ENCODE measurements around the gene CUEDC1. TPM values are rescaled to one million over a fixed set of nuclear protein-coding genes. Genes with fewer than 3 reads are reported as not detected.

The CUEDC1 gene
- total and polyA plus RNA-seq, 2 of the 13 experiments (the other 11 are each of a cell fraction or from before 2014, with no cell fraction given) = 7.4 to 12.9 TPM

DNA sequence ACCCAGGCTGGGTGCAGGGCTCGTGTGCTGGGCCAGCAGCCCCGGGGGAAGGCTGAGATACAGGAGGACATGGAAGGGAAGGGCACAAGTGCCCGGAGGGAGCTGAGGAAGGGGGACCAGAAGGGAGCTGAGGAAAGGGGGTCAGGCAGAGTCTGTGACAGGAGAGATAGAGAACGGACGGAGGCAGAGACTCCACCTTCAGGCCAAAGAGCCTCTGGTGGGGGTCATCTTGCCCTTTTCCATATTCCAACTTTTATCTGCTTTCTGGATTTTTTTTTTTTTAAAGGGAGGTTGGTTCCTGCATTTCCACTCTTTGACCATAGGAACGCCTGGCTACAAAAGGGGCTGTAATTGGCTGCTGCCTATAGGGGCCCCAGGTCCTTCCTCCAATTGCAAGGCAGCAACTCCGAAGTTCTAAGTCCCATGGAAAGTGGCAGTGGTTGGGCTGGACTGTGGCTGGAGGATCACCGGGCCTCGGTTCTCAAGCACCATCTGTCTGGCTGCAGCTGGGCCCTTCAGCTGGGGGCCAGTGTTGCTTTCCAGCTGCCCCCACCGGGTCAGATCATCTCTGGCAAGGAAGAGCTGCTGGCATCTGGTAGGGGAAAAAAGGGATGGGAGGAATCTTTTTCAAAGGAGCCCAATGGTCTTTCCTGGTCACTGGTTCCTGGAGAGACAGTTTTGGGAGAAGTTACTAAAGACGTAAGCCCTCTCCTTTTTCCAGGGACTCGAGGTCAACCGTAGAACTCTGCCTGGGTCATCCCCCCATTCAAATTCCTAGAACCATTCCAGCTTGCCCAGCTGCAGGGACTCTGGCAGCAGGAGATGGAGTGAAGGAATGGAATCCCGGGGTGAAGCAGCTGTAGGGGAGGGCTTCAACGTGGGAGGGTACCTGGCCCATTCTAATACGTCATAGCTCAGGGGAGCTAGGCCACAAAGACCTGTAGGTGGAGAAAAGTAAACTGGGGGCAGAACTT is 92.2 kb downstream of the CUEDC1 start (continued):
- TF ChIP-seq SNAPC4 (CRISPR knock-in tag; IDR thresholded peaks at IDR 0.05) (peak; percentile 72), ZNF230 (CRISPR knock-in tag; IDR thresholded peaks at IDR 0.05) (no peak), GATA4 (IDR thresholded peaks at IDR 0.05; ENCODE audit: borderline replicate concordance, low read depth) (peak; percentile 72), NCOA5 (CRISPR knock-in tag; IDR thresholded peaks at IDR 0.05) (no peak), ZSCAN22 (CRISPR knock-in tag; IDR thresholded peaks at IDR 0.05) (no peak), KDM6A (CRISPR knock-in tag; IDR thresholded peaks at IDR 0.05; ENCODE audit: low read depth) (no peak), ZNF296 (CRISPR knock-in tag; conservative IDR thresholded peaks at IDR 0.05) (no peak; the same call in 1 of the 2 replicates), JUN (CRISPR knock-in tag; IDR thresholded peaks at IDR 0.05) (no peak), KMT2A (CRISPR knock-in tag; IDR thresholded peaks at IDR 0.05) (no peak), ELK4 (CRISPR knock-in tag; IDR thresholded peaks at IDR 0.05; ENCODE audit: borderline replicate concordance) (no peak), ETV5 (CRISPR knock-in tag; IDR thresholded peaks at IDR 0.05; ENCODE audit: borderline replicate concordance) (no peak), ZNF768 (CRISPR knock-in tag; IDR thresholded peaks at IDR 0.05) (no peak)
- TF ChIP-seq, protein P1, sequence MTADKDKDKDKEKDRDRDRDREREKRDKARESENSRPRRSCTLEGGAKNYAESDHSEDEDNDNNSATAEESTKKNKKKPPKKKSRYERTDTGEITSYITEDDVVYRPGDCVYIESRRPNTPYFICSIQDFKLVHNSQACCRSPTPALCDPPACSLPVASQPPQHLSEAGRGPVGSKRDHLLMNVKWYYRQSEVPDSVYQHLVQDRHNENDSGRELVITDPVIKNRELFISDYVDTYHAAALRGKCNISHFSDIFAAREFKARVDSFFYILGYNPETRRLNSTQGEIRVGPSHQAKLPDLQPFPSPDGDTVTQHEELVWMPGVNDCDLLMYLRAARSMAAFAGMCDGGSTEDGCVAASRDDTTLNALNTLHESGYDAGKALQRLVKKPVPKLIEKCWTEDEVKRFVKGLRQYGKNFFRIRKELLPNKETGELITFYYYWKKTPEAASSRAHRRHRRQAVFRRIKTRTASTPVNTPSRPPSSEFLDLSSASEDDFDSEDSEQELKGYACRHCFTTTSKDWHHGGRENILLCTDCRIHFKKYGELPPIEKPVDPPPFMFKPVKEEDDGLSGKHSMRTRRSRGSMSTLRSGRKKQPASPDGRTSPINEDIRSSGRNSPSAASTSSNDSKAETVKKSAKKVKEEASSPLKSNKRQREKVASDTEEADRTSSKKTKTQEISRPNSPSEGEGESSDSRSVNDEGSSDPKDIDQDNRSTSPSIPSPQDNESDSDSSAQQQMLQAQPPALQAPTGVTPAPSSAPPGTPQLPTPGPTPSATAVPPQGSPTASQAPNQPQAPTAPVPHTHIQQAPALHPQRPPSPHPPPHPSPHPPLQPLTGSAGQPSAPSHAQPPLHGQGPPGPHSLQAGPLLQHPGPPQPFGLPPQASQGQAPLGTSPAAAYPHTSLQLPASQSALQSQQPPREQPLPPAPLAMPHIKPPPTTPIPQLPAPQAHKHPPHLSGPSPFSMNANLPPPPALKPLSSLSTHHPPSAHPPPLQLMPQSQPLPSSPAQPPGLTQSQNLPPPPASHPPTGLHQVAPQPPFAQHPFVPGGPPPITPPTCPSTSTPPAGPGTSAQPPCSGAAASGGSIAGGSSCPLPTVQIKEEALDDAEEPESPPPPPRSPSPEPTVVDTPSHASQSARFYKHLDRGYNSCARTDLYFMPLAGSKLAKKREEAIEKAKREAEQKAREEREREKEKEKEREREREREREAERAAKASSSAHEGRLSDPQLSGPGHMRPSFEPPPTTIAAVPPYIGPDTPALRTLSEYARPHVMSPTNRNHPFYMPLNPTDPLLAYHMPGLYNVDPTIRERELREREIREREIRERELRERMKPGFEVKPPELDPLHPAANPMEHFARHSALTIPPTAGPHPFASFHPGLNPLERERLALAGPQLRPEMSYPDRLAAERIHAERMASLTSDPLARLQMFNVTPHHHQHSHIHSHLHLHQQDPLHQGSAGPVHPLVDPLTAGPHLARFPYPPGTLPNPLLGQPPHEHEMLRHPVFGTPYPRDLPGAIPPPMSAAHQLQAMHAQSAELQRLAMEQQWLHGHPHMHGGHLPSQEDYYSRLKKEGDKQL (CRISPR knock-in tag; IDR thresholded peaks at IDR 0.05; ENCODE audit: low read depth) = no peak
- TF ChIP-seq, protein P2, sequence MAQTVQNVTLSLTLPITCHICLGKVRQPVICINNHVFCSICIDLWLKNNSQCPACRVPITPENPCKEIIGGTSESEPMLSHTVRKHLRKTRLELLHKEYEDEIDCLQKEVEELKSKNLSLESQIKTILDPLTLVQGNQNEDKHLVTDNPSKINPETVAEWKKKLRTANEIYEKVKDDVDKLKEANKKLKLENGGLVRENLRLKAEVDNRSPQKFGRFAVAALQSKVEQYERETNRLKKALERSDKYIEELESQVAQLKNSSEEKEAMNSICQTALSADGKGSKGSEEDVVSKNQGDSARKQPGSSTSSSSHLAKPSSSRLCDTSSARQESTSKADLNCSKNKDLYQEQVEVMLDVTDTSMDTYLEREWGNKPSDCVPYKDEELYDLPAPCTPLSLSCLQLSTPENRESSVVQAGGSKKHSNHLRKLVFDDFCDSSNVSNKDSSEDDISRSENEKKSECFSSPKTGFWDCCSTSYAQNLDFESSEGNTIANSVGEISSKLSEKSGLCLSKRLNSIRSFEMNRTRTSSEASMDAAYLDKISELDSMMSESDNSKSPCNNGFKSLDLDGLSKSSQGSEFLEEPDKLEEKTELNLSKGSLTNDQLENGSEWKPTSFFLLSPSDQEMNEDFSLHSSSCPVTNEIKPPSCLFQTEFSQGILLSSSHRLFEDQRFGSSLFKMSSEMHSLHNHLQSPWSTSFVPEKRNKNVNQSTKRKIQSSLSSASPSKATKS (CRISPR knock-in tag; IDR thresholded peaks at IDR 0.05) = no peak

Data from HepG2 (cell line).